SJSA1 (cell line): ENCODE data around the gene HAGH. TPM values are rescaled to one million over a fixed set of nuclear protein-coding genes. Genes with fewer than 3 reads are reported as not detected.
"Not testable (repeated sequence)": the region's sequence is repeated elsewhere in the genome, so short reads cannot be mapped to it uniquely, and the experiment has no call there.

Experiments
- DNase-seq, 2 experiments: peaks; one replicate each; pipeline ENCODE4 v3.0.0-alpha.2; 2015 to 2020; ENCODE audit warnings: low spot score in 2 of 2, low read depth in 1 of 2
- H3K27ac ChIP-seq: fragments of 250-450 bp; sonication (Bioruptor Pico); 2 replicates; pipeline ENCODE4 v1.5.1; 2020; ENCODE audit warnings: mild to moderate bottlenecking, moderate library complexity
- H3K27me3 ChIP-seq: fragments of 250-450 bp; sonication (Bioruptor Pico); replicated peaks from 2 replicates; pipeline ENCODE4 v1.5.1; 2020; ENCODE audit warnings: mild to moderate bottlenecking, moderate library complexity
- H3K36me3 ChIP-seq: fragments of 250-450 bp; sonication (Bioruptor Pico); 2 replicates; pipeline ENCODE4 v1.5.1; 2020; ENCODE audit warnings: mild to moderate bottlenecking
- H3K4me1 ChIP-seq: fragments of 250-450 bp; sonication (Bioruptor Pico); replicated peaks from 2 replicates; pipeline ENCODE4 v1.6.1; 2021; ENCODE audit warnings: mild to moderate bottlenecking
- H3K4me3 ChIP-seq: fragments of 250-450 bp; sonication (Bioruptor Pico); 2 replicates; pipeline ENCODE4 v1.5.1; 2020; ENCODE audit warnings: mild to moderate bottlenecking
- H3K9me3 ChIP-seq: fragments of 250-450 bp; sonication (Bioruptor Pico); replicated peaks from 2 replicates; pipeline ENCODE4 v1.5.1; 2020; ENCODE audit warnings: mild to moderate bottlenecking
- total RNA-seq: library from RNA; depleted of rRNA; stranded (reverse); fragments of >200 nt; shearing (Covaris generic); gene quantifications from 2 replicates; pipeline ENCODE4 v1.2.3, GENCODE V29; 2014; rRNA removed

HAGH gene
- 22.2 and 65.3 TPM in 2 replicates for total RNA-seq

DNA sequence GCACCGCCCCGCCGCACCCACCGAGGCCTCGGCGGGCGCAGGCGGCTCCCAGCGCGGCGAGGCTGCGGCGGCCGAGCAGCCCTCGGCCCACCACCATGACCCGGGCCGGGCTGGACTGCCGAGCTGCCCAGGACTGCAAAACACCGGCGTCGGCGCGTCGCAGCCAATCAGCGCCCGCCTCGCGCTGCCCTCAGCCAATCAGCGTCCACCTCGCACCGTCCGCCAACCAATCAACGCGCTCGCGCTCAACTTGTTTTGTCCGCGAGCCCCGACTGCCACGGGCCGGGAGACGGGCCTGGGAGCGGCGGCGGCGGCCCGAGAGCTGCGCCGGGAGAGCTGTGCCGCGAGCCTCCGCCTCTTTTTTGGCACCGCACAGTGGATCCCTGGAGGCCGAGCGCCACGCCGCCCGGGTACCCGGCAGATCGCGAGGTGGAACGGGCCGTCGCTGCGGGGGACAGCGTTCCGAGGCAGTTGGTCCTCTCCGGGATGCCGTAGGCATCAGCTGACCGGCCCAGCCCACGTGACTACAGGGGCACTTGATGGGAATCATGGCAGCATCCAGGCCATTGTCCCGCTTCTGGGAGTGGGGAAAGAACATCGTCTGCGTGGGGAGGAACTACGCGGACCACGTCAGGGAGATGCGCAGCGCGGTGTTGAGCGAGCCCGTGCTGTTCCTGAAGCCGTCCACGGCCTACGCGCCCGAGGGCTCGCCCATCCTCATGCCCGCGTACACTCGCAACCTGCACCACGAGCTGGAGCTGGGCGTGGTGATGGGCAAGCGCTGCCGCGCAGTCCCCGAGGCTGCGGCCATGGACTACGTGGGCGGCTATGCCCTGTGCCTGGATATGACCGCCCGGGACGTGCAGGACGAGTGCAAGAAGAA is at the start of gene HAGH, which contains the start of gene FAHD1:
HAGH (minus strand) TSS at position 135 of the 883 bp plus-strand sequence; CDS start at position 97, 38 bp downstream.
FAHD1 (plus strand) TSS at position 516 of the 883 bp plus-strand sequence; CDS start at position 549, 33 bp downstream.
- no peaks in the 10 kb centered on the region for H3K27me3 ChIP-seq
- peaks cover 22% of the 10 kb centered on the region for H3K36me3 ChIP-seq
- H3K4me1 ChIP-seq, result peaks cover 24% of the 10 kb centered on the region
- peak within 1 kb of the TSS; percentile 86 for H3K4me3 ChIP-seq
- H3K27ac ChIP-seq, result peak within 1 kb of the TSS; percentile 39
- H3K9me3 ChIP-seq, result no peaks in the 10 kb centered on the region
- DNase-seq, result peak; percentile 91 to 98

DNA sequence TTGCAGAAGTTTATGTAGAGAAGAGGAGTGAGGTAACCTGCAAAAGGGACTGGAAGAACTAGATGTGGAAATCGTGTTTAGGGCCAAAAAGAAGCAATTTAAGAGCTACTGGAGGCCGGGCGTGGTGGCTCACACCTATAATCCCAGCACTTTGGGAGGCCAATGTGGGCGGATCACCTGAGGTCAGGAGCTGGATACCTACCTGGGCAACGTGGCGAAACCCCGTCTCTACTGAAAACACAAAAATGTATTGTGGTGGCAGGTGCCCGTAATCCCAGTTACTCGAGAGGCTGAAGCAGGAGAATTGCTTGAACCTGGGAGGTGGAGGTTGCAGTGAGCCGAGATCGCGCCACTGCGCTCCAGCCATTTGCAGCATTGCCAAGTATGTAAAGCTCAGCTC is 49.4 kb upstream of the HAGH start:
- not testable (repeated sequence) for H3K4me3 ChIP-seq, H3K4me1 ChIP-seq, DNase-seq

DNA sequence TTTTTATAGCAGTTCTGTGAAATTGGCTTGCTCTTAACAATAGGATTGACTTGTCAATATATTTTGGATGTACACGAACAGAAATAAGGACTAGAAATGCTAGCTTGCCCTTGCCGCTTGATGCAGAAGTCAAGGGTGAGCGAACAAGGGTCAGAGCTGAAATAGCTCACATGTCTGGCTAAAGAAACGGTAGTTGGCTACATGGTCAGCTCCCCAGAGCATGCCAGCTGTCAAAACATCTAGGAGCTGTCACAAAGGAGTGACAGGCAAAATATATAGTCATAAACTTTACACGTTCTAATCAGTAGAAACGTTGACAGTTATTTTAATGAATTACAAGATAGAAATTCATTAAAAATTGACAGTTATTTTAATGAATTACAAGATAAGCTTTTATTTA is 48.2 kb upstream of the HAGH start:
- H3K27ac ChIP-seq, result no peak overlapping the region
- peaks cover 9% of the 10 kb centered on the region for H3K4me1 ChIP-seq
- peaks cover 63% of the 10 kb centered on the region for H3K27me3 ChIP-seq
- no peaks in the 10 kb centered on the region for H3K36me3 ChIP-seq
- DNase-seq, result no peak
- H3K4me3 ChIP-seq, result no peak overlapping the region
- H3K9me3 ChIP-seq, result 0 out of 2 replicates have a peak, but pooled peaks cover 4% of the 10 kb centered on the region

More for the DNA sequence above, 49.4 kb upstream of the HAGH start:
- H3K9me3 ChIP-seq, H3K36me3 ChIP-seq, H3K27ac ChIP-seq: not testable (repeated sequence)
- peaks cover 71% of the 10 kb centered on the region for H3K27me3 ChIP-seq

DNA sequence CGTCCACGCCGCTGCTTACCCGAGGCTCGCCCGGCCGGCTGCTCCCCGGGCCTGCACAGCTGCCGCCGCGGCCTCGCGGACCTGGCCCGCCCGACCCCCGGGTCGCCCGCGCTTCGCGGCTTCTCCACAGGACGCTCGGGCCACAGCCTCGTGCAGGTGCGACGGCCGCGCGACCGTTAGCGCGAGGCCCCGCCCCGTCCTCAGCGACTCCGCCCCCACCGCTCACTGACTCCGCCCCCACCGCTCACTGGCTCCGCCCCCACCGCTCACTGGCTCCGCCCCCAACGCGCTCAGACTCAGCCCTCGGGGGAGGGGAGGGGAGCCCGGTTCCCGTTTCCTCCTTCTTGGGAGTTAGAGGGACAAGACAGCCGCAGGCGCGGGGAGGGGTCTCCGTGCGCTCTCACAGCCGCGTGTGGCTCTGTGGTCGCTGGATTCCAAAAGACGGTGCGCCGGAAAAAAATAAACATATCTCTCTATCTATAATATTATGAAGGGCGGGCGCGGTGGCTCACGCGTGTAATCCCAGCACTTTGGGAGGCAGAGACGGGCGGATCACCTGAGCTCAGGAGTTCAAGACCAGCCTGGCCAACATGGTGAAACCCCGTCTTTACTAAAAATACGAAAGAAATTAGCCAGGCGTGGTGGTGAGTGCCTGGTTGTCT is 45.5 kb upstream of the HAGH start, which contains the start of gene MEIOB:
MEIOB (minus strand) TSS at position 191 of the 662 bp plus-strand sequence. CDS start 3,989 bp downstream, outside the sequence.
- Histone ChIP-seq H3K27me3 (peaks cover 40% of the 10 kb centered on the region), H3K9me3 (0 out of 2 replicates have a peak, but pooled peaks cover 4% of the 10 kb centered on the region), H3K4me1 (peaks cover 9% of the 10 kb centered on the region), H3K4me3 (no peak within 1 kb of the TSS), H3K27ac (no peak within 1 kb of the TSS), H3K36me3 (no peaks in the 10 kb centered on the region)
- DNase-seq, result peak in 1 of 2 experiments; percentile 42

GRCh38 chr16:1870365-1871082 is 43.9 kb upstream of the HAGH start:
- H3K36me3 ChIP-seq, result no peaks in the 10 kb centered on the region
- no peak overlapping the region for H3K4me3 ChIP-seq
- no peak overlapping the region for H3K27ac ChIP-seq
- H3K9me3 ChIP-seq, result 0 out of 2 replicates have a peak, but pooled peaks cover 4% of the 10 kb centered on the region
- peaks cover 9% of the 10 kb centered on the region for H3K4me1 ChIP-seq
- peak; percentile 48 to 65 for DNase-seq
- peaks cover 41% of the 10 kb centered on the region for H3K27me3 ChIP-seq

DNA sequence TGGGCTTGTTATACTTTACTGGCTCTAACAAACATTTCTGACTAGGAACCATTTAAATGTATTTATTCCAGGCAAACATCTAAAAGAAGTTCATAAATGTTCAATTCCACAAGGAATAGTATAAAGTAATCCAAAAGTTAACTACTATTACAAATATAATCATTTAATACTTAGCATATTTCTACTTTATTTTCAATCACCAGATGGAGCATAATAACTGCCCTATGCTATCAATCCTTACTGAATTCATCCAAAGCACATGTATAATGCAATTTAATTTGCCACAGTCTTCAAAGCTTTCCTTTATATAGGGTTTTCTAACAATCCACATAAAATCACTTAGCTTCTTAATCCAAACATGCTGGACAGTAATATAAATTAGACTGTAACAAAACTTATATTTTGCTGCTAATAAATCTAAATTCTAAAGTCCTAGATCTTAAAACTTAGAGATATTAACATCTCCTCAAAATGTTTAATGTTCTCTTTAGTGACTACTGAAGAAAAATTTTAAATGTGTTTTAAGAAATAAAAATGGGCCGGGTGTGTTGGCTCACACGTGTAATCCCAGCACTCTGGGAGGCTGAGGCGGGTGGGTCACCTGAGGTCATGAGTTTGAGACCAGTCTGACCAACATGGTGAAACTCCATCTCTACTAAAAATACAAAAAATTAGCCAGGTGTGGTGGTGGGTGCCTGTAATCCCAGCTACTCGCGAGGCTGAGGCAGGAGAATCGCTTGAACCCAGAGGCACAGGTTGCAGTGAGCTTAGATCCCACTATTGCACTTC is 39.5 kb upstream of the HAGH start:
- peaks cover 9% of the 10 kb centered on the region for H3K4me1 ChIP-seq
- H3K36me3 ChIP-seq, result no peaks in the 10 kb centered on the region
- H3K27me3 ChIP-seq, result peaks cover 31% of the 10 kb centered on the region
- DNase-seq, result peak in 1 of 2 experiments; percentile 15
- H3K27ac ChIP-seq, result no peak overlapping the region
- no peak overlapping the region for H3K4me3 ChIP-seq
- H3K9me3 ChIP-seq, result no peaks in the 10 kb centered on the region

- peaks cover 53% of the 10 kb centered on the region for H3K27me3 ChIP-seq
- H3K4me3 ChIP-seq, result no peak overlapping the region
- DNase-seq, result peak in 1 of 2 experiments; percentile 28
- H3K4me1 ChIP-seq, result no peaks in the 10 kb centered on the region
- H3K27ac ChIP-seq, result no peak overlapping the region
- H3K9me3 ChIP-seq, result no peaks in the 10 kb centered on the region
- H3K36me3 ChIP-seq, result no peaks in the 10 kb centered on the region
Observed at GRCh38 chr16:1863681-1864460, 37.2 kb upstream of the HAGH start.

DNA sequence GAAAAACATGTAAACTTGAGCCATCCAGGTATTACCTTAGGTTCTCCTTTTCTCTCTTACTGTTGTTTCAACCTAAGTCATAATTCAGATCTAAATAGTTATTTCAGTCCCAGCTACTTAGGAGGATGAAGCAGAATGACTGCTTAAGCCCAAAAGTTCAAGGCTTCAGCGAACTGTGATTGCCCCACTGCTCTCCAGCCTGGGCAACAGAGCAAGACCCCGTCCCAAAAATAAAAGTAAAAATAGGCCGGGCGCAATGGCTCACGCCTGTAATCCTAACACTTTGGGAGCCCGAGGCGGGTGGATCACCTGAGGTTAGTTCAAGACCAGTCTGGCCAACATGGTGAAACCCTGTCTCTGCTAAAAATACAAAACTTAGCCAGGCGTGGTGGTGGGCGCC is 35.8 kb upstream of the HAGH start:
- no peak overlapping the region for H3K27ac ChIP-seq

DNA sequence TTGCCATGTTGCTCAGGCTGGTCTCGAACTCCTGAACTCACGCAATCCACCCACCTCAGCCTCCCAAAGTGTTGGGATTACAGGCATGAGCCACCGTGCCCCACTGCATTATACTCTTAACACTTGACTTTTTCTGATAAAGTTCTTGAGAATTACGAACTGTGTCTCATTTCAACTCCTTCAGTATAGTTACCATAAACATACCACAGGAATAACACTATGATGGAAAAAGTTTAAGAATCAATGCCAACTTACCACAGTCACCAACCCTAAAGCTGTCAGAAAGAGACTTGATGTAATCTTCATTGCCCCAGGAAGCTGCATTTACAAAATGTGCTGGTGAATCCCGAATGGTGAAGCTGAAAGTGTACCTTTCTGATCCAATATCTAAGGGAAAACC is 35.1 kb upstream of the HAGH start:
- DNase-seq, result no peak
- peaks cover 69% of the 10 kb centered on the region for H3K27me3 ChIP-seq
- H3K36me3 ChIP-seq, result no peaks in the 10 kb centered on the region
- H3K4me3 ChIP-seq, result no peak overlapping the region
- H3K27ac ChIP-seq, result no peak overlapping the region
- no peaks in the 10 kb centered on the region for H3K9me3 ChIP-seq
- no peaks in the 10 kb centered on the region for H3K4me1 ChIP-seq

More for the DNA sequence above, 35.8 kb upstream of the HAGH start:
- H3K36me3 ChIP-seq, result no peaks in the 10 kb centered on the region
- H3K4me3 ChIP-seq, result no peak overlapping the region
- H3K9me3 ChIP-seq, result no peaks in the 10 kb centered on the region
- peaks cover 68% of the 10 kb centered on the region for H3K27me3 ChIP-seq
- DNase-seq, result no peak
- H3K4me1 ChIP-seq, result no peaks in the 10 kb centered on the region

DNA sequence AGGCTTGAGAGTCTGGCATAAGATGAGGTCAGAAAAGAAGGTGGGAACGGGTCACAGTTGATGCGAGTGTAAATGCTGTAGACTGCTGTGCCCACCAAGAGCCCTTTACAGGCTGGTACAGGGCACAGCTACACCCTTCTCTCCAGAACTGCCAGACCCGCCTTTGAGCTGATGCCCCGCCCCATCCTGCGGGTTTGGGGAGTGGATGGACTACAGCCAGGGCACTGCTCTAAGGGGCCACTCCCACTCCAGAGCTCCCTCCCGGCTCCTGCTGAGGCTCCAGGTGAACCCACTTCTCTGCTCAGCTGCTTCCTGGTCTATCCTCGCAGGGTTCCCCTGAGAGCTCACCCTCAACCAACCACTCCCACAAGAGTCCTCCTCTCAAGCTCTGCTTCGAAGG is 33.0 kb upstream of the HAGH start:
- Histone ChIP-seq H3K9me3 (no peaks in the 10 kb centered on the region), H3K4me3 (no peak overlapping the region), H3K27me3 (peaks cover 71% of the 10 kb centered on the region), H3K4me1 (no peaks in the 10 kb centered on the region), H3K36me3 (no peaks in the 10 kb centered on the region), H3K27ac (no peak overlapping the region)
- DNase-seq, result no peak

- H3K36me3 ChIP-seq, result no peaks in the 10 kb centered on the region
- H3K9me3 ChIP-seq, result no peaks in the 10 kb centered on the region
- DNase-seq, result no peak
- no peaks in the 10 kb centered on the region for H3K4me1 ChIP-seq
- H3K4me3 ChIP-seq, result no peak overlapping the region
- no peak overlapping the region for H3K27ac ChIP-seq
- peaks cover 78% of the 10 kb centered on the region for H3K27me3 ChIP-seq
Observed at GRCh38 chr16:1858189-1858865, 31.7 kb upstream of the HAGH start.
